Measurements from ENCODE around the gene MGMT.

MGMT gene

DNA sequence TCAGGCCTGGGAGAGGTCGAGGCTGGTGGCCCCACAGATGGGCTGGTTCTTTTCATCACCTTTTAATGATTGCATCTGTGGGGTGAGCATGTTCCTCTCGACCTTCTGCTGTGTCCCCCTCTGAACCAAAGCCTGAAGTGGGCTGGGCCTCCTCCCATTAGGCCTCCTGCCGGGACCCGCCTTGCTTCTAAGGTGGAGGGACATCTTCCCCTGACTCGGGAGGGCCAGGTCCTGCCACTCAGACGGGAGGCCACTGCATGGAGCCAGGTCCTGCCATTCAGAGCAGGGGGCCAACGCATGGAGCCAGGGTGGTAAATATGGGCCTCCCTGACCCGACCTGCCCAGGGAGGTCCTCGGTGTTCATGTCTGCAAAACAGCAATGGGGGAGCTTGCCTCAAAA, 308.6 kb downstream of the MGMT start:
- Histone ChIP-seq H3K27ac (no peak overlapping the region), H3K36me3 (no peaks in the 10 kb centered on the region), H3K9me3 (ENCODE audit: severe bottlenecking) (no peaks in the 10 kb centered on the region), H3K4me3 (ENCODE audit: low read depth, low read length) (no peak overlapping the region), H3K27me3 (ENCODE audit: insufficient read depth, low read depth, severe bottlenecking) (peaks cover 3% of the 10 kb centered on the region)
- TF ChIP-seq, protein P1, sequence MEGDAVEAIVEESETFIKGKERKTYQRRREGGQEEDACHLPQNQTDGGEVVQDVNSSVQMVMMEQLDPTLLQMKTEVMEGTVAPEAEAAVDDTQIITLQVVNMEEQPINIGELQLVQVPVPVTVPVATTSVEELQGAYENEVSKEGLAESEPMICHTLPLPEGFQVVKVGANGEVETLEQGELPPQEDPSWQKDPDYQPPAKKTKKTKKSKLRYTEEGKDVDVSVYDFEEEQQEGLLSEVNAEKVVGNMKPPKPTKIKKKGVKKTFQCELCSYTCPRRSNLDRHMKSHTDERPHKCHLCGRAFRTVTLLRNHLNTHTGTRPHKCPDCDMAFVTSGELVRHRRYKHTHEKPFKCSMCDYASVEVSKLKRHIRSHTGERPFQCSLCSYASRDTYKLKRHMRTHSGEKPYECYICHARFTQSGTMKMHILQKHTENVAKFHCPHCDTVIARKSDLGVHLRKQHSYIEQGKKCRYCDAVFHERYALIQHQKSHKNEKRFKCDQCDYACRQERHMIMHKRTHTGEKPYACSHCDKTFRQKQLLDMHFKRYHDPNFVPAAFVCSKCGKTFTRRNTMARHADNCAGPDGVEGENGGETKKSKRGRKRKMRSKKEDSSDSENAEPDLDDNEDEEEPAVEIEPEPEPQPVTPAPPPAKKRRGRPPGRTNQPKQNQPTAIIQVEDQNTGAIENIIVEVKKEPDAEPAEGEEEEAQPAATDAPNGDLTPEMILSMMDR (IDR thresholded peaks at IDR 0.05; ENCODE audit: low read depth, low read length): no peak
- no peak for DNase-seq

DNA sequence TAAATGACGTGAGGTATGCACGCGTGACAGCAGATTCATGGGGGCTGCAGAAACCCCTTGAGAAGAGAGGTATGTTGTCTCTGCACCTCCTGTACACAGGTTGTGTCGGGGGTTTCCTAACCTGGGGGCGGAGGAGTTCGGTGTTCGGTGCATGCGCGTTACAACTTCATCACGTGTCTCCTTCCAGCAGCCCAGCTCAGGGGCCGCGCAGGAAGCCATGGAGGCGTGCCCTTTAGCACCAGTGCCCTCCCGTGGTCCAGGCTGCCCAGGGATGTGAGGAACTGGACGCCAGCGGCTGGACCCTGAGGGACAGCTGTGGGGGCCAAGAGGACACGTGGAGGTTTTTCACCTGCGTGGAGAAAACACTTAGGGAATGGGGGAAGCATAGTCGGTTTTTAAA, 310.6 kb downstream of the MGMT start:
- H3K9me3 ChIP-seq (ENCODE audit: severe bottlenecking): no peaks in the 10 kb centered on the region
- no peak for DNase-seq

DNA sequence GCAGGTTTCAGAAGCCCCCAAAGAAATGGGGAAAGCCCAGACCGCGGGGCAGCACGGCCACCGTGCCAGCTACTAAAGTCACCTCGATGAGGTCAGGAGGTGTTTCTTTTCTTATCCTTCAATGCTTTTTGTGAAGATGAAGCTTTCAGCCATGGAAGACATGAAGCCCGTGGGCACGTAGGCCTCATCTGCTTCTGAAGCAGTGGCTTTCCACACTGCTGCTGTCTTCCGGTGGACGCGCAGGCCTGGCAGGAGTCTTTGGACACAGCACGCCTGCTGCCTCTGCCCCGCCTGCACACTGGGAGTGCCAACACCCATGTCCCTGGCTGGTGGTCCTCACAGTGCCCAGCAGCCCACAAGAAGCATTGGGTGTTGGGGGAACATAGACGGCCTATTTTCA, 311.5 kb downstream of the MGMT start:
- no peak for DNase-seq
- Histone ChIP-seq H3K27ac (no peak overlapping the region), H3K4me3 (ENCODE audit: low read depth, low read length) (no peak overlapping the region), H3K36me3 (no peaks in the 10 kb centered on the region), H3K27me3 (ENCODE audit: insufficient read depth, low read depth, severe bottlenecking) (peaks cover 12% of the 10 kb centered on the region), H3K9me3 (ENCODE audit: severe bottlenecking) (no peaks in the 10 kb centered on the region)
- TF ChIP-seq, protein P1 (IDR thresholded peaks at IDR 0.05; ENCODE audit: low read depth, low read length): no peak

More for the DNA sequence above, 310.6 kb downstream of the MGMT start:
- Histone ChIP-seq H3K27ac (no peak overlapping the region), H3K4me3 (ENCODE audit: low read depth, low read length) (no peak overlapping the region), H3K36me3 (no peaks in the 10 kb centered on the region), H3K27me3 (ENCODE audit: insufficient read depth, low read depth, severe bottlenecking) (peaks cover 12% of the 10 kb centered on the region)
- TF ChIP-seq, protein P1 (IDR thresholded peaks at IDR 0.05; ENCODE audit: low read depth, low read length): no peak

DNA sequence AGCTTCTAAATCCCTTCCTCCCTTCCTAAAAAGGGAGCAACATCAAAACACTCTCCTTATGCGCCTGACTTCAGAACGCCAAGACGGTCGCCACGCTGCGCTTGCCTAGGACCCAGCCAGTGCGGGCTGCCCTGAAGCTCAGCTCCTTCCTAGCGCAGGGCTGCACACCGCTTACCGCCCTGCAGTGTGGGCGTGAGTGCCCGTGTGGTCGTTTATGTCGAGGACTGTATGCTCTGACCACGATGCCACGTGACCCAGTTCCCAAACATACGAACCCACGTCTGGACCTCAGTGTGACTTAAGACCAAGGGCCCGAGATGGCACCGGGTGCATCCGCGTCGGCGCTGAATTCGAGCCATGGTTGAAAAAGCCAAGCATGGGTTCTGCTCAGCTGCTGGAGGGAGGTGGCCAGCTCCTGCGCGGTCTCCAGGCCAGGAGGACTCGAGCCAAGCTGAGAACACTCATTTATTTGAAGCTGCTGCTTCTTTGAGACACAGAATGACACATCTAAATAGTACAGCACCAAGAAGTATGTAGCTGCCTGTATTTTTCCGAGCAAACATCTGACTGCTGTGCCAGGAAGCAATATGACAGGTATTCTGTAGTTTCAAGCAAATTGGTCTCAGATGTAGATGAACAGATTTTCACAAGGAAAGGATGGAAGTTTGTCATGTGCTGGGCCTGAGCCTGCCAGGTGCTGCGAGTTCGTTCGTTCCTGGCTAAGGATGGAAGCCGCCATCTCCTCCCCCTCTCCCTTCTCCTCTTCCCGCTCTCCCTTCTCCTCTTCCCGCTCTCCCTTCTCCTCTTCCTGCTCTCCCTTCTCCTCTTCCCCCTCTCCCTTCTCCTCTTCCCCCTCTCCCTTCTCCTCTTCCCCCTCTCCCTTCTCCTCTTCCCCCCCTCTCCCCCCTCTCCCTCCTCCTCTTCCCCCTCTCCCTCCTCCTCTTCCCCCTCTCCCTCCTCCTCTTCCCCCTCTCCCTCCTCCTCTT, 312.4 kb downstream of the MGMT start:
- no peak for DNase-seq
- no peaks in the 10 kb centered on the region for H3K9me3 ChIP-seq (ENCODE audit: severe bottlenecking)
- no peak overlapping the region for H3K27ac ChIP-seq
- no peak overlapping the region for H3K4me3 ChIP-seq (ENCODE audit: low read depth, low read length)
- TF ChIP-seq, protein P1 (IDR thresholded peaks at IDR 0.05; ENCODE audit: low read depth, low read length): no peak
- no peaks in the 10 kb centered on the region for H3K36me3 ChIP-seq
- peaks cover 14% of the 10 kb centered on the region for H3K27me3 ChIP-seq (ENCODE audit: insufficient read depth, low read depth, severe bottlenecking)

DNA sequence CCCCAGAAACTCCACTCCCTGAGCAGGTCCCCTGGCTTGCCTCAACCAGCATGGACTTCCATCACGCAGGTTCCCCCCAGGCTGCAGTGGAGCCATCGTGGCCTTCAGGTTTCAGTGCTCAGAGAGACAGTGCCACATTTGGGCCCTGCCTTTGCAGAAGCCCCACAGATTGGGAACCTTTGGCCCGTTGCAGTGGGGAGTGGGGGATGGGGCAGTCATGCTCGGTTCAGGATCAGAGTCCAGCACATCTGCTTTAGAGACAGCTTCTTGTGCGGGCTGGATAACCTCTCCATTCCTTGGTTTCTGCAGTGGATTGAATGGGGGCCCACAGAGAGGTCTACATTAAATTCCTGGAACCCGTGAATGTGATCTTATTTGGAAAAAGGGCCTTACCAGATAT, 313.2 kb downstream of the MGMT start:
- Histone ChIP-seq H3K9me3 (ENCODE audit: severe bottlenecking) (no peaks in the 10 kb centered on the region), H3K27ac (no peak overlapping the region), H3K36me3 (no peaks in the 10 kb centered on the region), H3K27me3 (ENCODE audit: insufficient read depth, low read depth, severe bottlenecking) (peaks cover 21% of the 10 kb centered on the region), H3K4me3 (ENCODE audit: low read depth, low read length) (no peak overlapping the region)
- TF ChIP-seq, protein P1 (IDR thresholded peaks at IDR 0.05; ENCODE audit: low read depth, low read length): no peak
- DNase-seq: no peak
